HG03139 (cell line): Measurements from ENCODE around the gene PIGL.
A peak's percentile ranks its signal among the peaks of the same experiment; 100 is the strongest.
"Not testable (repeated sequence)": the region's sequence is repeated elsewhere in the genome, so short reads cannot be mapped to it uniquely, and the experiment has no call there.

ENCODE experiments used
- ATAC-seq: cut with Tn5 transposase; IDR thresholded peaks from one replicate; pipeline ENCODE4 v1.9.1; 2021; ENCODE audit not compliant: unreplicated experiment

PIGL gene

DNA sequence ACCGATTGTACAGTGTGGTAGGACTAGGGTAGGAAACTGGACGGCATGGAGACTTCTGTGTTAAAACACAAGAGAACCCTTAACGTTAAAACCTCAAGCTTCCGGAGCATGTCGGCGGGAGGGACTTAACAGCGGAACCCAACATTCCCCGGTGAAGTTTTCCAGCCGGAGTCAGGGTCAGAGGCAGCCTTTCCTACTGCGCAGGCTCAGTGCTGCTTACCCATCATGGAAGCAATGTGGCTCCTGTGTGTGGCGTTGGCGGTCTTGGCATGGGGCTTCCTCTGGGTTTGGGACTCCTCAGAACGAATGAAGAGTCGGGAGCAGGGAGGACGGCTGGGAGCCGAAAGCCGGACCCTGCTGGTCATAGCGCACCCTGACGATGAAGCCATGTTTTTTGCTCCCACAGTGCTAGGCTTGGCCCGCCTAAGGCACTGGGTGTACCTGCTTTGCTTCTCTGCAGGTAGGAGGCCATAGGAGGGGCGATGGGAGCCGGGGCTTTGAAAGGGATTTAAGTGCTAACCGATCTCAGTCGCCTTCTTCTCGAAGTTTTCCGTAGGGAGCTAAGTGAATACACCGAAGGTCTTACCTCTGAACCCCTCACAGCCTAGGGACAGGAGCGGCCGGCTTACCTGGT lies at the start of gene PIGL:
Gene PIGL, plus strand, starts transcription at position 209 of the 634 bp plus-strand sequence. Its CDS starts 17 bp downstream, at position 226.
- peak; percentile 38 for ATAC-seq

DNA sequence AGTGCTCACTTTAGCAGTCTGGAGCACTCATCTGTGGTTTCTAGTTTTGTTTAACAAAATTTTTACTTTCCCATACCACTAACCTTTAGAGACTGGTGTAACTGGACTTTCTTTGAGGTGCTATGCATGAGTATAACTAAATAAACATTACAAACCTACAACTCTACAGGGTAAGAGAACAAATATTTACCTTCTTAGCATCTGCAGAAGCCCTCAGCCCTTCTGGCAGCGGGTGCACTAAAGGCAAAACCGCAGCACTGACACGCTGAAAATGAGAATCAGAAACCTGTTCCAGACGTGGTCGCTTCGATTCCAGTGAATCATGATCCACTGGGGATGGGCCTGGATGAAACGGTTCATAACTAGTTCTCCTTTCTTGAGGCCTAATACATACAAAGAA lies 45.4 kb upstream of the PIGL start:
- ATAC-seq, result no peak

DNA sequence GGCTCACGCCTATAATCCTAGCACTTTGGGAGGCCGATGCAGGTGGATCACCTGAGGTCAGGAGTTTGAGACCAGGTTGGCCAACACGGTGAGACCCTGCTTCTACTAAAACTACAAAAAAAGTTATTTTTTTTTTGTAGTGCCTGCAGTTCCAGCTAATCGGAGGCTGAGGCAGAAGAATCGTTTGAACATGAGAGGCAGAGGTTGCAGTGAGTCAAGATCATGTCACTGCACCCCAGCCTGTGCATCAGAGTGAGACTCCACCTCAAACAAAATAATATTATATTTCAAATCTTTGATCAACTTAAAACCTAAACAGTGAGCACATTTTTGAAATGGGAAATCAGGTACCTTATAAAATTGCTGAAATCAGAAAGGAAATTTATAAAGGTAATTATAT lies 38.2 kb upstream of the PIGL start:
- ATAC-seq, result no peak

DNA sequence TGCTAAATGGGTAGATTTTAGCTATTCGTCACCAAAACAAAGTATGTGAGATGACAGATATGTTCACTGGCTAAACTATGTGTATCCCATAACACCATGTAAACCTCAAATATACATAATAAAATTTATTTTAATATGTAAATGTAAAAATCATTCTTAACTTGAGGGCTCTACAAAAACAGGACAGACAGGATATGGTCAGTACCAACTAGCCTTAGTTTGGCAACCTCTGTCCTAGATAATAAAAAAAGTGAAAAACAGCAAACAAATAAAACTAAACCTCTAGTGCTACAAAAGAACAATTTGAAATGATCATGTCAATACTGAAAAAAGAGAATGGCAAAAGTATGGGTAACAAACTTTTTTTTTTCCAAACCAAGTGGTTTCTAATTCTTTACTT lies 35.4 kb upstream of the PIGL start:
- ATAC-seq, result no peak

DNA sequence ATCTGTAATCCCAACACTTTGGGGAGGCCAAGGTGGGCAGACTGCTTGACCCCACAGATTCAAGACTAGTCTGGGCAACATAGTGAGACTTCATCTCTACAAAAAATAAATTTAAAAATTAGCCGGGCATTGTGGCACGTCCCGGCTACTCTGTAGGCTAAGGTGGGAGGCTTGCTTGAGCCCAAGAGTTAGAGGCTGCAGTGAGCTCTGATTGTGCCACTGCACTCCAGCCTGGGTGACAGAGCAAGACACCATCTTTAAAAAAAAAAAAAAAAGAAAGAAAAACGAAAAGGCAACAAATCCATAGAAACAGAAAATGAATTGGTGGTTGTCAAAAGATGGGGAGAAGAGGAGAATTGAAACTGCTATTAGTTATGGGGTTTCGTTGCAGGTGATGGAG lies 29.4 kb upstream of the PIGL start:
- ATAC-seq, result no peak

DNA sequence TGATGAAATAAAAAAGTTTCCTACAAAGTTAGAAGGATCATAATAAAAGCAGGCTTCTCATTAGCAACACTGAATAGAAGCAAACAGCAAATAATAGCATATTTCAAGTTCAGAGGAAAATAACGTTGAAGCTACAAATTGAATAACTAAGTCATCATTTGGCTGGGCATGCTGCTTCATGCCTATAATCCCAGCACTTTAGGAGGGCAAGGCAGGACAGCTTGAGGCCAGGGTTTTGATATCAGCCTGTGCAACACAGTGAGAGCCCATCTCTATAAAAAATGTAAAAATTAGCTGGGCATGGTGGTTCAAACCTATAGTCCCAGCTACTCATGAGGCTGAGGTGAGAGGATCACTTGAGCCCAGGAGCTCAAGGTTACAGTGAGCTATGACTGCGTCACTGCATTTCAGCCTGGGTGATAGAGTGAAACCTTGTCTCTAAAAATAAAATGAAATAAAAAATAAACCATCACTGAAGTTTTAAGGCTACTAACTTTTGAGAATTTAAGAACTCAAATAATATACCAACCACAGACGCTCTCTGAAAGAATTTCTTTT lies 27.1 kb upstream of the PIGL start:
- no peak for ATAC-seq

DNA sequence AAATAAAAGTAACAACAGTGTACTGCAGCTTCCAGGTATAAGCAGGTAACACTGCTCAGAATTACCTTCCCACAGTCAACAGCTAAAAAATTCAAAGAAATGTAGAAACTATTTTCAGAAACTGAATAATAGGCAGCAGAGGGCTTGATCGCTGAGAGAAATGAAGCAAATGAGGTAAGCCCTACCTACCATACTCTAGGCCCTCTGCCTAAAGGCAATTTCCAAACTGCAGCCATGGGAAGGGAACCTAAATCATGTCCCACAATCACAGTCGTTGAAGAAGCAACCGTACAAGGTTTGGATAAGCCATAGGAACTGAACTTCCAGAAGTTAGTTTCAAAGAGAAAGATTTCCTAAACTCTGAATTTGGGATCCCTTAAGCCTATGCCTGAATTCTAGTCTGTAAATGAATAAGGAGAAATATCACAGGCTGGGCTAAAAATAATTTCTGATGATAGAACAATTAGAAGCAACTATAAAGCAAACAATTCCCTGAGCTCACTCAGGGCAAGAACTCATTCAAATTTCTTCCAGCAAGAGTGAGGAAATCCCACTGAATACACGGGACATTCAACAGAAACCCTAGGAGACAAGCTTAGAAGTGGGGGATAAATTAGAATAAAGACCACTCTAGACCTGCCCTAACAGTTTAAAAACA lies 26.2 kb upstream of the PIGL start:
- ATAC-seq, result no peak

DNA sequence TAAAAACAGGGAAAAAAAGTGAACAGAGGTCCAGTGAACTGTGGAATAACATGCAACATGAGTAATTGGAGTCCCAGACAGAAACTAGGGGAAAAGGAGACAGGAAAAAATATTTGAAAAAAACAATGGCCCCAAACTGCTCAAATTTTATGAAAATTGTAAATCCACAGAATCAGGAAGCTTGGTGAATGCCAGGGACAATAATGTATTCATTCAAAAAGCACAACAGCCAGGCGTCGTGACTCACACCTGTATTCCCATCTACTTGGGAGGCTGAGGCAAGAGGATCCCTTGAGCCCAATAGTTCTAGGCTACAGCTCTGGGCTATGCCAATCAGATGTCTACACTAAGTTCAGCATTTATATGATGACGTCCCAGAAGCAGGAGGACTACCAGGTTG lies 25.4 kb upstream of the PIGL start:
- no peak for ATAC-seq

DNA sequence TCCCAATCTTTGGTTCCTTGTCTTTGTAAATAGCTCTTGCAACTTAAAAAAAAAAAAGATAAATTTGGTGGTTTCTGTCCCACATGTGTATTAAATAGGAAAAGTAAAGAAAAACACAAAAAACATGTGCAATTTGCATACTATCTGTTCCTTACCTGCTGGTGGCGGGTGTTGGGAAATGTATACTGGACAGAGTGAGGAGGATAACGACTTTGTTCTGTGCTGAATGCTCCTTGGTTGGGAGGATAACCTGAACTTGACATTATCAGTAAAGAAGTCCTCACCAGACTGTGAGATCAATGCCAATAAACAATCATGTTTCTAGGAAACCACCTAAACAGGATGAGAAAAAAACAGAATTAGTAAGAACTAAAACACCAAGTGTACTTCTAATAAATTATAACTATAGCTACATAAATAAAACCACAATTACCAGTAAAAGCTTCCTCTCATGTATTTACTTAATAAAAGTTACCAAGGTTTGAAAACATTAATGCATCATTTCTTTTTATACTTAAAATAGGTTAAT lies 22.6 kb upstream of the PIGL start:
- not testable (repeated sequence) for ATAC-seq

DNA sequence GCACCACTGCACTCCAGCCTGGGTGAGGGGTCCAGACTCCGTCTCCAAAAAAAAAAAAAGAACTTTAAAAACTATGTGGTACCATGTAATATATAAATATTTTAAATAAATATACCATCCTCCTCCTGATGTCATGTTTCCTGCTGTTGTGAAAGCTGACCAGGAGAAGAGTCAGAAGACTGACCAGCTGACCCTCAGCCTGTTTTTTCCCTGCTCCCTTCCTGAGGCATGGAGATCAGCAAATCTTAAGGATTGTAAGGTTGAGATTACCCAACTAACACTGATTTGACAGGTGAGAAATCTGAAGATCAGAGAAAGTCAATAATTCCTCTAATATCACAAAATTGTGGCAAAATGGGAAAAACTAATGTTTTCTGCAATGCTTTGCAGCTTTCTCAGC lies 19.7 kb upstream of the PIGL start:
- ATAC-seq, result no peak

DNA sequence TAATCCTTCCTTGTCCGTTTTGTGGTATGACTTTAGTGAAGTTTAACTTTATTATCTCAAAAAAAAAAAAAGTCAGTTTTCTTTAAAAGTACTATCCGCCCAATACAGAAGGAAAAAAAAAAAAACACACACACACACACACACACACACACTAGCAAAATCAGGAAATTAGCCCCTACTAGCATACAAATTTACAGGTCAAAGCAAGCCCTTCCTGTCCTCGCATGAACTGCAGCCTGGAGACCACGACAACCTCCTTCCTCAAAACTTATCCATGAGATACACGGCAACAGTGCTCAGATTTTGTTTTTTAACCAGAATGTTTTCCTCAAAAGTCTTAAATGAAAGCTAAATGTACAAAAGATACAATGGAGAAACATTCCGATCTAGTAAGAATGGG lies 17.9 kb upstream of the PIGL start:
- ATAC-seq, result no peak

DNA sequence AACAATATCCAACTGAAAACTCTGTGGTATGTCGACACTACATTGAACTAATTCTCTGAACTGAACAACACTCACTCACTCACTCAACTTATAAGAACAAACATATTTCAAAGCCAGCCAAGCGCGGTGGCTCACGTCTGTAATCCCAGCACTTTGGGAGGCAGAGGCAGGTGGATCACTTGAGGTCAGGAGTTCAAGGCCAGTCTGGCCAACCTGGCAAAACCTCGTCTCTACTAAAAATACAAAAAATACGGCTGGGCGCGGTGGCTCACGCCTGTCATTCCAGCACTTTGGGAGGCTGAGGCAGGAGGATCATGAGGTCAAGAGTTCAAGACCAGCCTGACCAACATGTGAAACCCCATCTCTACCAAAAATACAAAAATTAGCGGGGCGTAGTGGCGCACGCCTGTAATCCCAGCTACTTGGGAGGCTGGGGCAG lies 15.3 kb upstream of the PIGL start:
- ATAC-seq, result not testable (repeated sequence)

DNA sequence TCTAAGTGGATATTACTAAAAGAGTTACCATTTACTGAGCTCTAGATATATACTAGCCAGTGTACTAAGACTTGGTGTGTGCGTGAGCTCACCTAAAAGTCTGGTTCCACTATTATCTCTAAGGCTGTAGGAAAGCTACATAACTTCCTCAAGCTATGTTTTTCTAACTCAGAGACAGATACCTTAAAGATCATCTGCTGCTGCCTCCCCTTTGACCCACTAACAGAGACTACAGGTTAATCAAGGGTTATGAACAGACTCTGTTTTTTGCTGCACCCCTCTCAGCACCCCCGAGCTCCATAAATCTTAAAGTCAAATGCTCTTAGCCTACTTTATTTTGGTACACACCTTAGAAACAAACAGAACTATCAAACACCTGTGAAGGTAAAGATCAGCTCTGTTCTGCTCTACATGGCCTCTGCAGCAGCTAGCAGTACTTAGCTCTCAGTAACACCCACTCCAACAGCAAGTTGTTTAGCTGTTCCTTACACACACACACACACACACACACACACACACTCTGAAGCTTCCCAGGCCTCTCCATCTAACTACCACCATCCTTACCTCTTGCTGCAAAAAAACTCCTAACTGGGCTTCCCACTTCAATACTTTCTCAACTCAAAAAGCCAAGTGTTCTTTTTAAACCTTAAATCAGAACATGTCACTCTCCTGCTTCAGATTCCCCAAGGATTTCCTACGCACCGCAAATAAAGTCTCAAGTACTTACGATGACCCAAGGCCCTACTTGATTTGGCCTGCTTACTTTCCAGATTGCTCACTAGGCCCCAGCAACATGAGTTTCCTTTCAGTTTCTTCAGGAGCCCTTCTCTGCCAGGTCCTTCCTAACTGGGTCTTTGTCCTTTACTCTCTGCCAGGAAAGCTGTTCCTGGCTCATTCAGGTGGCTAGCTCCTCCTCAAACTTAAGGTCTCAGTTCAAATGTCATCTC lies 14.2 kb upstream of the PIGL start:
- not testable (repeated sequence) for ATAC-seq

DNA sequence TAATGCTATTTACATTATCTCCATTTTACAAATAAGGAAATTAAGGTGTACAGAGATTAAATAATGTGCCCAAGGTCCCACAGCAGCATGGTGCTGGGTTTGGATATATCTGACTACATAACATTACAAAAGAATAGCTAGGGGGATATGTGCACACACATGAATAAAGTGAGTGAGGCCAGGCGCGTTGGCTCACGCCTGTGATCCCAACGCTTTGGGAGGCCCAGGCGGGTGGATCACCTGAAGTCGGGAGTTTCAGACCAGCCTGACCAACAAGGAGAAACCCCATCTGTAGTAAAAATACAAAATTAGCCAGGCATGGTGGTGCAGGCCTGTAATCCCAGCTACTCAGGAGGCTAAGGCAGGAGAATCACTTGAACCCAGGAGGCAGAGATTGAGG lies 12.2 kb upstream of the PIGL start:
- not testable (repeated sequence) for ATAC-seq

DNA sequence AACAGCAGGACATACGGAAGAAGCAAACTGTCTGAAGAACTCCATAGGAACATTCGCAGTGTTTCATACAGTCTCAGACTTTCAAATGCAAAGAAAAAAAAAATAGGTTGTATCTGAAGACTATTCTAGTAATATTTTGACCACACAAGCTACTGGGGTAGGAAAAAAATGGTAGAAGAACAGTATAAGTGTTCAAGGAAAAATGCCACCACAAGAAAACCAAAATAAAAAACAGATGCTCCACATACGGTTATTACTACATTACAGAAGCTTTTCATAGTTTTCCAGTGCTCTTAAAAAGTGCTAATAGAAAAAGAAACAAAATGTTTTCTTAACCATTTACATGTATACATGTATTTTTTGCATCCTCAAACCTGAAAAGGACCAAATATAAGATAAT lies 5.4 kb upstream of the PIGL start:
- ATAC-seq, result no peak

DNA sequence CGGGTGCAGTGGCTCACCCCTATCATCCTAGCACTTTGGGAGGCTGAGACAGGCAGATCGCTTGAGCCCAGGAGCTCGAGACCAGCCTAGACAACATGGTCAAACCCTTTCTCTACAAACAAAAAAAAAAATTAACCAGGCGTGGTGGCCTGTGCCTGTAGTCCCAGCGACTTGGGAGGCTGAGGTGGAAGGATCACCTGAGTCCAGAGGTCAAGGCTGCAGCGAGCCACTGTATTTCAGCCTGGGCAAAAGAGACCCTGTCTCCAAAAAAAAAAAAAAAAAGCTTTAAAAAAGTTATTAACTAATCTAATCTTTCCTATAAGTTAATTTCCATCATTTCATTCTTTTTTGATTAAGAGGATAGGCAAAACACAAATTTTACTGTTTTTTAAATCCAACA lies 4.2 kb upstream of the PIGL start:
- ATAC-seq, result no peak

DNA sequence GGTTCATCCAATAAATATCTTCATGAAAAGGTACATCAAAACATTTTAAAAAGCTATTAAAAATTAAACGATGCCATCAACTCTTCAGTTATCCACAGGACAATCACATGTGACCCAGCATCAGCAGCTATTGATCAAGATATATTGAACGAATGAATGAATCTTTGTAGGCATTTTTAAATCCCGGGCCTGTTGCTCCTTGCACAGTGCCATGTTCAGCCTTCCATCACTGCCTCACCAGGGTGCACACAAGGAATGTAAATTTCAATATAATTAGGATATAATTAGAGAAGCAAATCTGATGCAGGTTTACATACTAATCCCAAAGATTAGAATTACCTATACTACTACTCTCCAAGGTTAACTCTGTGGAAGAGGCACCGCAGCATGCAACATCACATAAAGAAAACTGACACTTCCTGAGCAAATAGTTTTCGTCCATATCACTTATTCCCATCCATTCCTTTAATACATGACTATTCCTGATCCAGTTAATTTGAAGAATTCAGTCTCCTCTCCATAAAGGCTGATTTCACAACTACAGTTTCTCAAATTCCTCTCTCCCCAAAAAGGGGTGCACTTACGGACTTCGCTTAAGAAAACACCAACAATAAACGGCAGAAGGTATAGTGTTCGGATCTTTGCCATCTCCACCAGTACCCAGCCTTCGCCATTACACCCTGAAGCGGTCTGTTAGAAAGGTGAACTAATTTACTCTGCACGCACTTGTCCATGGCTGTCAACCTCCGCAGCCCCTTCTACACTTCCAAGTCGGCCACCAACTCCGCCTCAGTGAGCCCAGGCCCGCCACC lies 2.6 kb upstream of the PIGL start:
- ATAC-seq, result no peak

DNA sequence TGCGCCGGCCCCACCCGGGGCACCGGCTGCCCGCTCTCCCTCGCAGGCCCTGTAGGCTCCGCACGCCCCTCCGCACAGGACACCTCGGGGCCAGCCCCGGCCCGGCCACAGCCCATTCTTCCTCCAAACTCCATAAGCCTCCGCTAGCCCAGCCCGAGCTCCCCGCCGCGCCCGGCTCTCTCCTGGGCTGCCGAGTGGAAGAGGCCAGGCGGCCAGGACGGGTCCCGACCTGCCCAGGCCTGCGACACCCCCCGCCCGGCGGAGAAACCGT lies 2.1 kb upstream of the PIGL start:
- ATAC-seq, result peak; percentile 24

DNA sequence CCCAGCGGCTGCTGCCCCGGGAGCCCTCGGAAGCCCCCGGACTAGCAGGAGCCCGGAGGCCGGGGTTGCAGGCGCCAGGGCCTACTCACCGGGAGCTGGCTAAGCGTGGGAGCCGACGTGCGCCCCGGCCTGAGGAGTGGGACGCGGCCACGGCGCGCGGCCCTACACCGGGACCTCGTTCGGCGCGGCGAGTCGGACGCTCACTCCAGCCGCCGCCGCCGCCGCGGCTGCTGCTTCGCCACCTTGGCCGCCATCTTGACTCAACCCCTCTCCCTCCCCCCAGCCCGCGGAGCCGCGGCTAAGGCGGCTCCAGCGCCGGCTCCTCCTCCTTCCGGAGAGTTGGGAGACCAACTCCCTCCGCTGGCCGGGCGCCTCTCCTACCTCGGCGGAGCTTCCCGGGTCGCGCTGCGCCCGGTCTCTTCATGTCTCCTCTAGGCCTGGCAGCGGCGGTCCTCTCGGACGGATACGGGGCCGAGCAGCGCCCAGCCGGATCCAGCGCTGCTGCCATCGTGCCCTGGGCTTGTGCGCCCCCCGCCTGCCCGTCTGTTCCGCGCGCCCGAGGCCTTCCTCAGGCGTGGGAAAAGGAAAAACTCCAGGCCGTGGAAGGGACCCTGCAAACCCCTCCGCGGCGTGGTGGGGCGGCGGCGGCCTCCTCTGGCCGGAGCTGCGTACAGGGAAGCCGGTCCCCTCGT lies 1.6 kb upstream of the PIGL start, which contains the start of gene NCOR1:
Gene NCOR1, minus strand, starts transcription at position 262 of the 692 bp plus-strand sequence. CDS start 20,965 bp downstream, outside the sequence.
- peak; percentile 67 for ATAC-seq

DNA sequence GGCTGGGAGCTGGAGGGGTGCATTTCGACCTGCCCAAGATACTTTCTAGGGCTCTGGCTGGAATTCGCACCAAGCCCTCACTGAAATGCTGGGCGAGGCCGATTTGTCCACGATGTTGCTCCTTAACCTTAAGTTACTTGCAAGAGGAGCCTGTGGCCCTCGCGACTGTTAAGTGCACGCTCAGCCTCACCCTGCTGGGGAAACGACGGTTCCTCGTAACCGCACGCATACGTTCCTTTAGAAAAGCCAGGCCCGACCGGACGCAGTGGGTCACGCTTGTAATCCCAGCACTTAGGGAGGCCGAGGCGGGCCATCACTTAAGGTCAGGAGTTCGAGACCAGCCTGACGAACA lies 1.1 kb upstream of the PIGL start:
- ATAC-seq, result no peak
